Loucy (cell line): Measurements from ENCODE around the gene GRPEL1.

Source experiments
- CTCF ChIP-seq: fragments of 200-600 bp; sonication (generic); conservative IDR thresholded peaks from 2 replicates; pipeline ENCODE4 v1.5.1; 2014; ENCODE audit warnings: mild to moderate bottlenecking, antibody characterized with exemption, low read length
- EZH2phosphoT487 ChIP-seq: fragments of 200-600 bp; IDR thresholded peaks from 2 replicates; pipeline ENCODE4 v1.6.1; 2018; ENCODE audit warnings: antibody characterized with exemption, mild to moderate bottlenecking, moderate library complexity, borderline replicate concordance

- TF ChIP-seq CTCF, result no peak
- no peak for TF ChIP-seq EZH2phosphoT487
These were observed 27.1 kb upstream of the GRPEL1 start for GRCh38 chr4:7094916-7095315.
